Ovary (tissue), 9 donors: ENCODE measurements around the gene INMT. TPM values are rescaled to one million over a fixed set of nuclear protein-coding genes. Genes with fewer than 3 reads are reported as not detected.

ENCODE experiments used
- DNase-seq, 5 donors: peaks; one replicate each; pipeline ENCODE4 v3.0.0-alpha.2; 2019 to 2020
- H3K27ac ChIP-seq, 2 donors: fragments of 200-600 bp; one replicate each; pipeline versions ENCODE4 v1.5.1 to v1.8.0; 2019 to 2022
- H3K27me3 ChIP-seq: fragments of 200-600 bp; one replicate; pipeline ENCODE4 v1.8.0; 2022
- H3K36me3 ChIP-seq: fragments of 200-600 bp; sonication (generic); one replicate; pipeline ENCODE4 v1.5.1; 2019
- H3K4me1 ChIP-seq: one replicate; pipeline ENCODE4 v1.8.1; 2013; ENCODE audit warnings: mild to moderate bottlenecking, moderate library complexity; ENCODE audit not compliant: insufficient read depth
- H3K4me3 ChIP-seq: fragments of 200-600 bp; sonication (generic); one replicate; pipeline ENCODE4 v1.5.1; 2017
- H3K9me3 ChIP-seq, 2 donors: fragments of 200-600 bp in 1 of 2; sonication (generic) in 1 of 2; one replicate each; pipeline versions ENCODE4 v1.5.1 to v1.8.1; 2013 to 2019; ENCODE audit warnings: mild to moderate bottlenecking in 1 of 2, moderate library complexity in 1 of 2
- CTCF ChIP-seq, 3 donors: fragments of 450-650 bp in 2 of 3; fragments of 200-600 bp in 1 of 3; IDR thresholded peaks; one replicate each; pipeline versions ENCODE4 v1.5.1 to v1.8.0; 2016 to 2022; ENCODE audit warnings: antibody characterized with exemption in 3 of 3, mild to moderate bottlenecking in 1 of 3
- EP300 ChIP-seq: sonication (generic); formaldehyde crosslinking; IDR thresholded peaks from one replicate; pipeline ENCODE4 v1.6.1; 2017; ENCODE audit warnings: antibody characterized with exemption
- POLR2A ChIP-seq: fragments of 450-650 bp; IDR thresholded peaks from one replicate; pipeline ENCODE4 v1.6.1; 2017; ENCODE audit warnings: antibody characterized with exemption, mild to moderate bottlenecking, moderate library complexity
- WGBS, 3 donors: extraction: QIAGEN DNeasy Blood & Tissue Kit in 1 of 3; methylation state at CpG; one replicate each; pipeline versions ENCODE4 v1.1.5 to v1.1.7; 2013 to 2017; 5-methylcytosine and 5-hydroxymethylcytosine counted together
- intact Hi-C, 4 donors: fragments of 100-400 bp; cut with DNase I; formaldehyde crosslinking; loops; one replicate each; pipeline versions ENCODE4 v1.11.0 to v1.15.1; 2022 to 2023
- polyA plus RNA-seq, 2 donors: library from polyadenylated mRNA; stranded (reverse); fragments of 200-250 nt in 1 of 2; fragments of 350-450 nt in 1 of 2; fragmentation: Illumina TruSeq in 1 of 2; extraction: RNeasy Lipid Tissue Mini Kit (QIAGEN cat#74804) in 1 of 2; gene quantifications; one replicate each; pipeline ENCODE4 v1.2.3, GENCODE V29; 2013 to 2014
- total RNA-seq, 7 donors: library from RNA; depleted of rRNA in 2 of 7; stranded (reverse); fragments of >200 nt in 2 of 7; fragmentation: NEBNext Ultra II Directional in 3 of 7; extraction: Animal tissue kit (Norgen Biotek cat#: 25700) in 3 of 7; gene quantifications; one replicate each; pipeline versions ENCODE4 v1.1.0 to v1.2.4, GENCODE V29; 2016 to 2023
- donor health status: DM: no; HTN: no; CAD: no; lungs with moderate emphysema.
- donor health status: DM: no; HTN: no; CAD: no.
- donor health status: Bipolar disorder and iron deficiency.
- donor health status: DM: yes; HTN: yes; CAD: no.
- donor health status: DM: no; HTN: no; CAD: no.
- donor health status: DM: yes; HTN: yes; CAD: no.

Gene INMT
- total and polyA plus RNA-seq, 9 donors, result 0.99 to 153 (median 37.3) TPM

GRCh38 chr7:30750683-30751650, 968 bp upstream of the INMT start:
- peaks cover 28% of the 10 kb centered on the region for H3K4me1 ChIP-seq
- H3K27me3 ChIP-seq, result no peaks in the 10 kb centered on the region
- H3K36me3 ChIP-seq, result no peaks in the 10 kb centered on the region
- no peak overlapping the region for H3K4me3 ChIP-seq
- peak in 2 of 5 donors; percentile 27 to 72 for DNase-seq
- H3K27ac ChIP-seq, result no peak overlapping the region
- intact Hi-C loops, result no loop called here
- H3K9me3 ChIP-seq, result no peaks in the 10 kb centered on the region
- WGBS, 3 donors, result 19 to 26% (median 23%) methylated on average over 16 of the region's 16 CpGs
- TF ChIP-seq CTCF (IDR thresholded peaks at IDR 0.05), result no peak
- no peak for TF ChIP-seq POLR2A
- TF ChIP-seq EP300, result no peak

- 54 to 56% (median 54%) methylated on average over 6 of the region's 6 CpGs for WGBS, 3 donors
- no peak for DNase-seq
- Histone ChIP-seq H3K36me3 (no peaks in the 10 kb centered on the region), H3K27ac (no peak overlapping the region), H3K27me3 (no peaks in the 10 kb centered on the region), H3K9me3 (no peaks in the 10 kb centered on the region), H3K4me1 (peaks cover 31% of the 10 kb centered on the region), H3K4me3 (no peak overlapping the region)
- TF ChIP-seq EP300, result no peak
- intact Hi-C loops, result no loop called here
Measured at GRCh38 chr7:30752484-30752883, 549 bp downstream of the INMT start.

- H3K4me3 ChIP-seq, result no peak overlapping the region
- 1 to 12% (median 3%) methylated on average over 5 of the region's 5 CpGs for WGBS, 3 donors
Measured at GRCh38 chr7:30752979-30753378, 1.0 kb downstream of the INMT start.

GRCh38 chr7:30754315-30754877, 2.5 kb downstream of the INMT start:
- no peak for TF ChIP-seq CTCF (IDR thresholded peaks at IDR 0.05)
- no peak for TF ChIP-seq POLR2A
- no peak for TF ChIP-seq EP300
- DNase-seq, result no peak
- 76 to 93% (median 92%) methylated on average over 6 of the region's 6 CpGs for WGBS, 3 donors
- intact Hi-C loops, result no loop called here
- Histone ChIP-seq H3K9me3 (no peaks in the 10 kb centered on the region), H3K36me3 (no peaks in the 10 kb centered on the region), H3K27ac (no peak overlapping the region), H3K4me1 (peaks cover 32% of the 10 kb centered on the region), H3K4me3 (no peak overlapping the region), H3K27me3 (no peaks in the 10 kb centered on the region)

More at GRCh38 chr7:30752979-30753378, 1.0 kb downstream of the INMT start:
- TF ChIP-seq POLR2A, result no peak
- TF ChIP-seq CTCF (IDR thresholded peaks at IDR 0.05), result no peak
- no peak for TF ChIP-seq EP300
- H3K27me3 ChIP-seq, result no peaks in the 10 kb centered on the region
- no peaks in the 10 kb centered on the region for H3K9me3 ChIP-seq
- DNase-seq, result peak; percentile 73 to 91 (median 80)
- H3K4me1 ChIP-seq, result peaks cover 32% of the 10 kb centered on the region
- intact Hi-C loops, result no loop called here
- no peak overlapping the region for H3K27ac ChIP-seq
- no peaks in the 10 kb centered on the region for H3K36me3 ChIP-seq
